GM19397 (cell line): Measurements from ENCODE around the gene DPEP2NB.
A peak's percentile ranks its signal among the peaks of the same experiment; 100 is the strongest.
"Not testable (repeated sequence)": the region's sequence is repeated elsewhere in the genome, so short reads cannot be mapped to it uniquely, and the experiment has no call there.

ENCODE experiments used
- ATAC-seq: cut with Tn5 transposase; IDR thresholded peaks from one replicate; pipeline ENCODE4 v1.9.1; 2021; ENCODE audit warnings: mild to moderate bottlenecking, moderate library complexity; ENCODE audit not compliant: unreplicated experiment

The DPEP2NB gene

GRCh38 chr16:68015681-68016080 is at the start of gene DPEP2NB:
TSS of gene DPEP2NB (minus strand) at chr16:68015911. CDS start at chr16:68015770, 141 bp downstream.
- ATAC-seq, result no peak

- ATAC-seq, result no peak
Observed at GRCh38 chr16:68064791-68065365, 49.2 kb upstream of the DPEP2NB start.

GRCh38 chr16:68062910-68063393 is 47.2 kb upstream of the DPEP2NB start:
- no peak for ATAC-seq

- no peak for ATAC-seq
Observed at GRCh38 chr16:68061396-68061795, 45.7 kb upstream of the DPEP2NB start.

GRCh38 chr16:68059804-68060203 is 44.1 kb upstream of the DPEP2NB start:
- no peak for ATAC-seq

GRCh38 chr16:68055395-68055794 is 39.7 kb upstream of the DPEP2NB start:
- no peak for ATAC-seq

GRCh38 chr16:68049449-68049848 is 33.7 kb upstream of the DPEP2NB start:
- no peak for ATAC-seq

- no peak for ATAC-seq
Observed at GRCh38 chr16:68047987-68048386, 32.3 kb upstream of the DPEP2NB start.

- no peak for ATAC-seq
Observed at GRCh38 chr16:68046106-68046505, 30.4 kb upstream of the DPEP2NB start.

- ATAC-seq, result no peak
Observed at GRCh38 chr16:68041783-68042182, 26.1 kb upstream of the DPEP2NB start.

GRCh38 chr16:68040506-68041288 is 25.0 kb upstream of the DPEP2NB start:
- ATAC-seq, result no peak

- no peak for ATAC-seq
Observed at GRCh38 chr16:68037841-68038597, 22.3 kb upstream of the DPEP2NB start.

GRCh38 chr16:68035227-68035626 is 19.5 kb upstream of the DPEP2NB start:
- no peak for ATAC-seq

GRCh38 chr16:68033101-68033500 is 17.4 kb upstream of the DPEP2NB start:
- no peak for ATAC-seq

GRCh38 chr16:68031951-68032350 is 16.2 kb upstream of the DPEP2NB start:
- ATAC-seq, result no peak

GRCh38 chr16:68030108-68030507 is 14.4 kb upstream of the DPEP2NB start:
- not testable (repeated sequence) for ATAC-seq

- ATAC-seq, result no peak
Observed at GRCh38 chr16:68028996-68029395, 13.3 kb upstream of the DPEP2NB start.

GRCh38 chr16:68022728-68023537 is 7.2 kb upstream of the DPEP2NB start, which contains the start of the genes DDX28 and DUS2:
TSS of gene DDX28 (minus strand) at chr16:68023232. CDS start at chr16:68023202, 30 bp downstream.
TSS of gene DUS2 (plus strand) at chr16:68023284. CDS start at chr16:68038024, 14,740 bp downstream.
- ATAC-seq, result peak; percentile 77

GRCh38 chr16:68022278-68022727 is 6.6 kb upstream of the DPEP2NB start:
- ATAC-seq, result peak; percentile 6

GRCh38 chr16:68021490-68021889 is 5.8 kb upstream of the DPEP2NB start:
- no peak for ATAC-seq
